Measurements from ENCODE around the gene UBE2G1. TPM values are rescaled to one million over a fixed set of nuclear protein-coding genes. Genes with fewer than 3 reads are reported as not detected.
A peak's percentile ranks its signal among the peaks of the same experiment; 100 is the strongest.

The UBE2G1 gene
- total and polyA plus RNA-seq, 10 of the 15 experiments (the other 5 are each of a cell fraction or from before 2014, with no cell fraction given): 24.4 to 139 (median 77.4) TPM

DNA sequence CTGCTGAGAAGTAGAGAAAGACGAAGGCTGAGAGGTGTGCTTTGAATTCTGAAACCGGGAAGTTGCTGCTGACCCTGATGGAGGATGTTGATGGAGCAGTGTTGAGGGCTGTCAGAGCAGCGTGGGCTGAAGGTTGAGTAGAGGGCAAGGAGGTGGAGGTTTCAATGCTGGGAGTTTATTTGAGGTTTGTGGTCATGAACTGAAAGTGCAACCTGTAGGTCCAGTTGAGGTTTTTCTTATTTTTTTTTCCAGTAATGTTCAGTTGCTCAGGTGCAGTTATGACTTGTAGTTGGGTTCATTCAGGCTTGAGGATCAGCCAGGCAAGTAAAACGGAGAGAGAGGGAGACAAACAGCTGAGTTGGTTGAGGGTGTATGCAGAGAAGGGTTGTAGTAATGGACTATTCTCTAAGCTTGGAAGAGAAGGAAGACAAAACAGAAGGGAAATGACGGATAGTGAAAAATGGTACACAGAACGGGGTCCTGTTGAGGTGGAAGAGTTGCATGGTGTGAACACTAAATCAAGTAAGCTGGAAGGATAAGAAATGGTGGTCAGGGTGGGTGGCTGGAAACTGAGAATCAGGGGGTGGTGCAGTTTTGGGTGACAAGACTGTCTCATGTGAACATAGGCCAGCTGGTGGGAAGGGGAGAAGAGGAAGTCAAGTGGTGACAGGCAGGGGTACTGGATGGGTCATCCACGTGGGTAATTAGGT, 8.7 kb upstream of the UBE2G1 start (continued):
- peak; percentile 99 for TF ChIP-seq BCL11A (IDR thresholded peaks at IDR 0.05; ENCODE audit: low read depth, low read length)
- TF ChIP-seq, protein P1, sequence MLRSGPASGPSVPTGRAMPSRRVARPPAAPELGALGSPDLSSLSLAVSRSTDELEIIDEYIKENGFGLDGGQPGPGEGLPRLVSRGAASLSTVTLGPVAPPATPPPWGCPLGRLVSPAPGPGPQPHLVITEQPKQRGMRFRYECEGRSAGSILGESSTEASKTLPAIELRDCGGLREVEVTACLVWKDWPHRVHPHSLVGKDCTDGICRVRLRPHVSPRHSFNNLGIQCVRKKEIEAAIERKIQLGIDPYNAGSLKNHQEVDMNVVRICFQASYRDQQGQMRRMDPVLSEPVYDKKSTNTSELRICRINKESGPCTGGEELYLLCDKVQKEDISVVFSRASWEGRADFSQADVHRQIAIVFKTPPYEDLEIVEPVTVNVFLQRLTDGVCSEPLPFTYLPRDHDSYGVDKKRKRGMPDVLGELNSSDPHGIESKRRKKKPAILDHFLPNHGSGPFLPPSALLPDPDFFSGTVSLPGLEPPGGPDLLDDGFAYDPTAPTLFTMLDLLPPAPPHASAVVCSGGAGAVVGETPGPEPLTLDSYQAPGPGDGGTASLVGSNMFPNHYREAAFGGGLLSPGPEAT (IDR thresholded peaks at IDR 0.05; ENCODE audit: low read depth): peak; percentile 98
- TF ChIP-seq TCF12 (IDR thresholded peaks at IDR 0.05; ENCODE audit: low read depth, low read length): peak; percentile 97
- peak; percentile 98 for TF ChIP-seq NR2F1 (conservative IDR thresholded peaks at IDR 0.05)
- TF ChIP-seq KLF5 (IDR thresholded peaks at IDR 0.05; ENCODE audit: partially characterized antibody): peak; percentile 86
- TF ChIP-seq MTA3 (IDR thresholded peaks at IDR 0.05; ENCODE audit: borderline replicate concordance, low read length): peak; percentile 99
- peak; percentile 83 for TF ChIP-seq BMI1 (IDR thresholded peaks at IDR 0.05; ENCODE audit: borderline replicate concordance)
- peak; percentile 44 for TF ChIP-seq RELA (IDR thresholded peaks at IDR 0.05; ENCODE audit: borderline replicate concordance, partially characterized antibody)
- TF ChIP-seq, protein P2, sequence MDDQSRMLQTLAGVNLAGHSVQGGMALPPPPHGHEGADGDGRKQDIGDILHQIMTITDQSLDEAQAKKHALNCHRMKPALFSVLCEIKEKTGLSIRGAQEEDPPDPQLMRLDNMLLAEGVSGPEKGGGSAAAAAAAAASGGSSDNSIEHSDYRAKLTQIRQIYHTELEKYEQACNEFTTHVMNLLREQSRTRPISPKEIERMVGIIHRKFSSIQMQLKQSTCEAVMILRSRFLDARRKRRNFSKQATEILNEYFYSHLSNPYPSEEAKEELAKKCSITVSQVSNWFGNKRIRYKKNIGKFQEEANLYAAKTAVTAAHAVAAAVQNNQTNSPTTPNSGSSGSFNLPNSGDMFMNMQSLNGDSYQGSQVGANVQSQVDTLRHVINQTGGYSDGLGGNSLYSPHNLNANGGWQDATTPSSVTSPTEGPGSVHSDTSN (IDR thresholded peaks at IDR 0.05; ENCODE audit: insufficient replicate concordance, low read depth, low read length): peak; percentile 83
- TF ChIP-seq ESRRA (IDR thresholded peaks at IDR 0.05; ENCODE audit: low read length): peak; percentile 100
- TF ChIP-seq SMAD1 (IDR thresholded peaks at IDR 0.05; ENCODE audit: low read depth, partially characterized antibody): peak; percentile 59
- TF ChIP-seq SMC3 (IDR thresholded peaks at IDR 0.05; ENCODE audit: borderline replicate concordance, low read length): no peak
- TF ChIP-seq, protein P3, sequence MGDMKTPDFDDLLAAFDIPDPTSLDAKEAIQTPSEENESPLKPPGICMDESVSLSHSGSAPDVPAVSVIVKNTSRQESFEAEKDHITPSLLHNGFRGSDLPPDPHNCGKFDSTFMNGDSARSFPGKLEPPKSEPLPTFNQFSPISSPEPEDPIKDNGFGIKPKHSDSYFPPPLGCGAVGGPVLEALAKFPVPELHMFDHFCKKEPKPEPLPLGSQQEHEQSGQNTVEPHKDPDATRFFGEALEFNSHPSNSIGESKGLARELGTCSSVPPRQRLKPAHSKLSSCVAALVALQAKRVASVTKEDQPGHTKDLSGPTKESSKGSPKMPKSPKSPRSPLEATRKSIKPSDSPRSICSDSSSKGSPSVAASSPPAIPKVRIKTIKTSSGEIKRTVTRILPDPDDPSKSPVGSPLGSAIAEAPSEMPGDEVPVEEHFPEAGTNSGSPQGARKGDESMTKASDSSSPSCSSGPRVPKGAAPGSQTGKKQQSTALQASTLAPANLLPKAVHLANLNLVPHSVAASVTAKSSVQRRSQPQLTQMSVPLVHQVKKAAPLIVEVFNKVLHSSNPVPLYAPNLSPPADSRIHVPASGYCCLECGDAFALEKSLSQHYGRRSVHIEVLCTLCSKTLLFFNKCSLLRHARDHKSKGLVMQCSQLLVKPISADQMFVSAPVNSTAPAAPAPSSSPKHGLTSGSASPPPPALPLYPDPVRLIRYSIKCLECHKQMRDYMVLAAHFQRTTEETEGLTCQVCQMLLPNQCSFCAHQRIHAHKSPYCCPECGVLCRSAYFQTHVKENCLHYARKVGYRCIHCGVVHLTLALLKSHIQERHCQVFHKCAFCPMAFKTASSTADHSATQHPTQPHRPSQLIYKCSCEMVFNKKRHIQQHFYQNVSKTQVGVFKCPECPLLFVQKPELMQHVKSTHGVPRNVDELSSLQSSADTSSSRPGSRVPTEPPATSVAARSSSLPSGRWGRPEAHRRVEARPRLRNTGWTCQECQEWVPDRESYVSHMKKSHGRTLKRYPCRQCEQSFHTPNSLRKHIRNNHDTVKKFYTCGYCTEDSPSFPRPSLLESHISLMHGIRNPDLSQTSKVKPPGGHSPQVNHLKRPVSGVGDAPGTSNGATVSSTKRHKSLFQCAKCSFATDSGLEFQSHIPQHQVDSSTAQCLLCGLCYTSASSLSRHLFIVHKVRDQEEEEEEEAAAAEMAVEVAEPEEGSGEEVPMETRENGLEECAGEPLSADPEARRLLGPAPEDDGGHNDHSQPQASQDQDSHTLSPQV (IDR thresholded peaks at IDR 0.05): no peak
- no peak for TF ChIP-seq HDAC6 (IDR thresholded peaks at IDR 0.05; ENCODE audit: unreplicated experiment)
- TF ChIP-seq GABPA (IDR thresholded peaks at IDR 0.05; ENCODE audit: low read depth): peak; percentile 59; the same call in 1 of the 2 replicates
- TF ChIP-seq, protein P4, sequence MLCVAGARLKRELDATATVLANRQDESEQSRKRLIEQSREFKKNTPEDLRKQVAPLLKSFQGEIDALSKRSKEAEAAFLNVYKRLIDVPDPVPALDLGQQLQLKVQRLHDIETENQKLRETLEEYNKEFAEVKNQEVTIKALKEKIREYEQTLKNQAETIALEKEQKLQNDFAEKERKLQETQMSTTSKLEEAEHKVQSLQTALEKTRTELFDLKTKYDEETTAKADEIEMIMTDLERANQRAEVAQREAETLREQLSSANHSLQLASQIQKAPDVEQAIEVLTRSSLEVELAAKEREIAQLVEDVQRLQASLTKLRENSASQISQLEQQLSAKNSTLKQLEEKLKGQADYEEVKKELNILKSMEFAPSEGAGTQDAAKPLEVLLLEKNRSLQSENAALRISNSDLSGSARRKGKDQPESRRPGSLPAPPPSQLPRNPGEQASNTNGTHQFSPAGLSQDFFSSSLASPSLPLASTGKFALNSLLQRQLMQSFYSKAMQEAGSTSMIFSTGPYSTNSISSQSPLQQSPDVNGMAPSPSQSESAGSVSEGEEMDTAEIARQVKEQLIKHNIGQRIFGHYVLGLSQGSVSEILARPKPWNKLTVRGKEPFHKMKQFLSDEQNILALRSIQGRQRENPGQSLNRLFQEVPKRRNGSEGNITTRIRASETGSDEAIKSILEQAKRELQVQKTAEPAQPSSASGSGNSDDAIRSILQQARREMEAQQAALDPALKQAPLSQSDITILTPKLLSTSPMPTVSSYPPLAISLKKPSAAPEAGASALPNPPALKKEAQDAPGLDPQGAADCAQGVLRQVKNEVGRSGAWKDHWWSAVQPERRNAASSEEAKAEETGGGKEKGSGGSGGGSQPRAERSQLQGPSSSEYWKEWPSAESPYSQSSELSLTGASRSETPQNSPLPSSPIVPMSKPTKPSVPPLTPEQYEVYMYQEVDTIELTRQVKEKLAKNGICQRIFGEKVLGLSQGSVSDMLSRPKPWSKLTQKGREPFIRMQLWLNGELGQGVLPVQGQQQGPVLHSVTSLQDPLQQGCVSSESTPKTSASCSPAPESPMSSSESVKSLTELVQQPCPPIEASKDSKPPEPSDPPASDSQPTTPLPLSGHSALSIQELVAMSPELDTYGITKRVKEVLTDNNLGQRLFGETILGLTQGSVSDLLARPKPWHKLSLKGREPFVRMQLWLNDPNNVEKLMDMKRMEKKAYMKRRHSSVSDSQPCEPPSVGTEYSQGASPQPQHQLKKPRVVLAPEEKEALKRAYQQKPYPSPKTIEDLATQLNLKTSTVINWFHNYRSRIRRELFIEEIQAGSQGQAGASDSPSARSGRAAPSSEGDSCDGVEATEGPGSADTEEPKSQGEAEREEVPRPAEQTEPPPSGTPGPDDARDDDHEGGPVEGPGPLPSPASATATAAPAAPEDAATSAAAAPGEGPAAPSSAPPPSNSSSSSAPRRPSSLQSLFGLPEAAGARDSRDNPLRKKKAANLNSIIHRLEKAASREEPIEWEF (IDR thresholded peaks at IDR 0.05; ENCODE audit: insufficient replicate concordance, low read depth, low read length): peak; percentile 85
- peak; percentile 36 for TF ChIP-seq YY1 (IDR thresholded peaks at IDR 0.05; ENCODE audit: low read depth, low read length)
